ENCODE measurements around the gene ALG12. TPM values are rescaled to one million over a fixed set of nuclear protein-coding genes. Genes with fewer than 3 reads are reported as not detected.

The ALG12 gene
- total RNA-seq, 2 donors from 2014 or later: 19.5 to 21.9 TPM

DNA sequence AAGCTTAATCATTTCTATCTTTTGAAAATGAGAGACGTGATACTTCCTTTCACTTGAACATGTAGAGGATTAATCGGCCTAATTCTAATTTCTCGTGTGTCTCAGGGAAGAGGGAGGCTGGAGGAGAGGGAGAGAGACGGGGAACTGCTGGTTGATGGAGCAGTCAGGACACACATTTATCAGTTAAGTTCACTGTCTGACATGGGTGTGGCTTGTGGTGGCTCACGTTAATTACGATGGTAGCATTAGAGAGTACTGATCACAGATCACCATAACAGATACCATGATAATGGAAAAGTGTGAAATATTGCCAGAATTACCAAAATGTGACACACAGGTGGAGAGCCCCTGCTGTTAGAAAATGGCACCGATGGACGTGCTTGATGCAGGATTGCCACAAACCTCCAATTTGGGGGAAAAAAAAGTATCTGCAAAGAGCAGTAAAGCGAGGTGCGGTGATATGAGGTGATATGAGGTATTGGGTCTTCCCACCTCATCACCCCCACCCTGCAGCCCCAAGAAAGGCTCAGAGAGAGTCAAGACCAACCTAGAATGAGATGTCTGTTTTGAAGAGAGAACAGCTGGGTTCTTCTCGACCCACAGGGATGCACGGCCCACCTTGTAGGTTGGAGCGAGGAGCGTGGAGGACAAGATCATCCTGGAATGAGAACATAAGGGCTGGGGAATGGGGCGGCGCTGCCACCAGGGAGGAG lies 44.9 kb downstream of the ALG12 start:
- Mint-ChIP-seq H3K4me1 (peaks cover 28% of the 10 kb centered on the region), H3K4me3 (no peak overlapping the region), H3K27me3 (no peaks in the 10 kb centered on the region), H3K27ac (no peak overlapping the region), H3K9me3 (no peaks in the 10 kb centered on the region), H3K36me3 (ENCODE audit: low read depth) (peaks cover 51% of the 10 kb centered on the region)
- ATAC-seq (replicated peaks): no peak

DNA sequence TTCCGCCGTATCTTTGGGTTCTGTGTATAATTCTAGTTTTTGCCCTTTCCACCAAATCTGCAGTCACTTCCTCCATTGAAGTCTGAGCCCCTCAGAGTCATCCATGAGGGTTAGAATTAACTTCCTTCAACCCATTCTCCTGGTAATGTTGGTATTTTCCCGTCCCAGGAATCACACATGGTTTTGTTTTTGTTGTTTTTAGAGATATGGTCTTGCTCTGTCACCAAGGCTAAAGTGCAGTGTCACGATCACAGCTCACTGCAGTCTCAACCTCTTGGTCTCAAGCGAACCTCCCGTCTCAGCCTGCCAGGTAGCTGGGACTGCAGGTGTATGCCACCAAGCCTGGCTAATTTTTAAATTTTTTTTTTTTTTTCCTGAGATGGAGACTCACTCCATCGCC lies 45.9 kb downstream of the ALG12 start:
- H3K9me3 Mint-ChIP-seq: no peaks in the 10 kb centered on the region
- ATAC-seq (replicated peaks): no peak
- H3K27ac Mint-ChIP-seq: peak overlapping the region; percentile 17
- peaks cover 51% of the 10 kb centered on the region for H3K36me3 Mint-ChIP-seq (ENCODE audit: low read depth)
- no peaks in the 10 kb centered on the region for H3K27me3 Mint-ChIP-seq
- H3K4me3 Mint-ChIP-seq: no peak overlapping the region
- peaks cover 34% of the 10 kb centered on the region for H3K4me1 Mint-ChIP-seq

DNA sequence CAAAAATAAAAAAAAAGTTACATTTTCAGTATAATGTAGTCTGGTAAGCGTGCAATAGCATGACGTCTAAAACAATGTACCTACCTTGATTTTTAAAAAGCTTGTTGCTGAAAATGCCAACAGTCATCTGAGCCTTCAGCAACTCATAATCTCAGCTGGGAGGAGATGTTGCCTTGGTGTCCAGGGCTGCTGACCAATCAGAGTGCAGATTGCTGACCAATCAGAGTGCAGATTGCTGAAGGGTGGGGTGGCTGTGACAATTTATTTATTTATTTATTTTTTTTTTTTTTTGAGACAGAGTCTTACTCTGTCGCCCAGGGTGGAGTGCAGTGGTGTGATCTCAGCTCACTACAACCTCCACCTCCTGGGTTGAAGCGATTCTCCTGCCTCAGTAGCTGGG lies 46.8 kb downstream of the ALG12 start:
- no peak for ATAC-seq (replicated peaks)
- peaks cover 42% of the 10 kb centered on the region for H3K4me1 Mint-ChIP-seq

DNA sequence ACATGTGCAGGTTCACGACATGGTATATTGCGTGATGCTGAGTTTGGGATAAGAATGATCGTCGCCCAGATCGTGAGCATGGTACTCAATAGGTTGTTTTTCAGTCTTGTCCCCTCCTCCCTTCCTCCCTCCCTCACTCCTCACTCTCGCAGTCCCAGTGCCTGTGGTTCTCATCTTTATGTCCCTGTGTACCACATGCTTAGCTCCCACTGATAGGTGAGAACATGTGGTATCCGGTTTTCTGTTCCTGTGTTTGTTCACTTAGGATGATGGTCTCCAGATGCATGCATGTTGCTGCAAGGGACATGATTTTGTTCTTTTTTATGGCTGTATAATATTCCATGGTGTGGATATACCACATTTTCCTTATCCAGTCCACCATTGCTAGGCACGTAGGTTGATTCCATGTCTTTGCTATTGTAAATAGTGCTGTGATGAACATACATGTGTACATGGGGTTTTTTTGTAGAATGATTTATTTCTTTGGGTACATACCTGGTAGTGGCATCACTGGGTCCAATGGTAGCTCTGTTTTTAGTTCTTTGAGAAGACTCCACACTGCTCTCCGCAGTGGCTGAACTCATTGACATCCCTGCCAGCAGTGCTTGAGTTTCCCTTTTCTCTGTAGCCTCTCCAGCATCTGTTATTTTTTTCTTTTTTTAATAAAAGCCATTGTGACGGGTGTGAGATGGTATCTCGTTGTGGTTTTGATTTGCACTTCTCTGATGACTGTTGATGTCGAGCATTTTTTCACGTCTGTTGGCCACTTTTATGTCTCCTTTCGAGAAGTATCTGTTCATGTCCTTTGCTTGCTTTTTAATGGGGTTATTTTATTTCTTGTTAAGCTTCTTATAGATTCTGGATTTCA lies 48.2 kb downstream of the ALG12 start:
- peaks cover 57% of the 10 kb centered on the region for H3K36me3 Mint-ChIP-seq (ENCODE audit: low read depth)
- ATAC-seq (replicated peaks): peak; percentile 78
- H3K4me1 Mint-ChIP-seq: peaks cover 53% of the 10 kb centered on the region
- H3K27me3 Mint-ChIP-seq: no peaks in the 10 kb centered on the region
- no peaks in the 10 kb centered on the region for H3K9me3 Mint-ChIP-seq
- H3K4me3 Mint-ChIP-seq: peak overlapping the region; percentile 77
- H3K27ac Mint-ChIP-seq: peak overlapping the region; percentile 82

More for the DNA sequence above, 46.8 kb downstream of the ALG12 start:
- Mint-ChIP-seq H3K9me3 (no peaks in the 10 kb centered on the region), H3K27me3 (no peaks in the 10 kb centered on the region), H3K36me3 (ENCODE audit: low read depth) (peaks cover 55% of the 10 kb centered on the region), H3K27ac (no peak overlapping the region), H3K4me3 (no peak overlapping the region)

DNA sequence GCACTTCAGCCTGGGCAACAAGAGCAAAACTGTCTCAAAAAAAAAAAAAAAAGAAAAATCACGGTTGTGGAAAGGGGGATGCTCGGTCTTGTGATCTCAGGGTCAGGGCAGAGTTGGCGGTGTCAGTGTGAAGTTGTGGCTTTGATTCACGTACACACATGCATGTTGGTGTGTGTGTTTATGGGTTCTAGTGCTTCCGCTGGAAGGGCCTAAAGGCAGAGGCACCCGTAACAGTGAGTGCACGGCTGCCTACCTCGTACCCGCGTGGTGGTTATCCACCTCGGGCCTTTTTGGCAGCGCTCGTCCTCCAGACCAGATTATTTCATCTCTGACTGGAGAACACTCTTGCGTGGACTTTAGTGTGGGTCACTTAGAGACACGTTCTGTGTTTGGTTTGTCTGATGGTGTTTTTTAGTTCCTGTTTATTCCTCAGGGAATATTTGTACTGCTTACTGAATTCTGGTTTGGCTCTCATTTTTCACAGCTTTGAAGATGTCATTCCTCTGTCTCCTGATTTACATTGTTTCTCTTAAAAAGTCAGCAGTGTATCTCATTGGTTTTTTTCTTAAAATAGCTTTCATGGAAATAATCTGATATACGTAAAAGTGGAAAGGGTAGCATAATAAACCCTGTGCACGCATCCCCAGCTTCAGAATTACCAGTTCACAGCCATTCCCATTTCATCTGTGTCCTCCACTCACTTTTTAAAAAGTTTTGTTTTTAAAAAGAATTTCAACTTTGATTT lies 49.0 kb downstream of the ALG12 start:
- peak overlapping the region; percentile 82 for H3K27ac Mint-ChIP-seq
- peak overlapping the region; percentile 77 for H3K4me3 Mint-ChIP-seq
- H3K9me3 Mint-ChIP-seq: no peaks in the 10 kb centered on the region
- H3K36me3 Mint-ChIP-seq (ENCODE audit: low read depth): peaks cover 52% of the 10 kb centered on the region
- no peaks in the 10 kb centered on the region for H3K27me3 Mint-ChIP-seq
- H3K4me1 Mint-ChIP-seq: peaks cover 54% of the 10 kb centered on the region
- no peak for ATAC-seq (replicated peaks)

DNA sequence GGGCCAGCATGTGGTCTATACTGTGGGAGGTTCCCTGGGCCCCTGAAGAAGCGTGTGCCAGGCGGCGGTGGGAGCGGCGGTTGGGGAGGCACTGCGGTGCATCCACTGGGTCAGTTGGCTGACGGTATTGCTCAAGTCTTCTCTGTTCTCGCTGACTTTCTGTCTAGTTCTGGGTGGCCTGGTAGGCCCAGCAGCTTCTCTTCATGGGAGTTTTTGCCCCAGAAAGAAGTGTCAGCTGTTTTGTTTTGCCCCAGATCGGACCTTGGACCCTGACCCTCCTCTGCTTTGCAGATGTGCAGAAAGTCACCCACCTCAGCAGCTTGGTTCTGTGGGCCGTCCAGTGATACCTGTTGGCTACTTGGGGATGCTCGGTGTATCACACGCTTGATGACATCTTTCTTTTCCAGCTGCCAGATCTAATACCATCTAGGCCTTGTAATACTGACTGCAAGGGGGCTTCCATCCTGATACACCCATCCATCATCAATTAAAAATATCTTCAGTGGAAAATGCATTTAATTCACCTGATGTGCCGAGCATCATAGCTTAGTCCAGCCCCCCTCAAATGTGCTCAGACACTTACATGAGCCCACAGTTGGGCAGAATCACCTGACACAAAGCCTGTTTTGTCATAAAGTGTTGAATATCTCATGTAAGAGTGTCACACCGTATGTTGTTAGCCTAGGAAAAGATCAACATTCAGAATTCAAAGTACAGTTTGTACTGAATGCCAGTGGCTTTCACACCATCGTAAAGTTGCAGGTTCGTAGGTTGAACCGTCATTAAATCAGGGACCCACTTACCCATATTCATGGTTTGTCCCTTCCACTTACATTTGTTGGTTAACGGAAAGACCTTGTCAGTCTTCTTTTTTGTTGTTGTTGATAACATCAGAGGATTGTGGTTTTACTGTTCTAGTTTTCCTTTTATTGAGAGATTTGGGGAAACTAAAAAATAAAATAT lies 50.7 kb downstream of the ALG12 start:
- peaks cover 52% of the 10 kb centered on the region for H3K36me3 Mint-ChIP-seq (ENCODE audit: low read depth)
- peak overlapping the region; percentile 91 for H3K27ac Mint-ChIP-seq
- H3K9me3 Mint-ChIP-seq: no peaks in the 10 kb centered on the region
- peaks cover 62% of the 10 kb centered on the region for H3K4me1 Mint-ChIP-seq
- H3K4me3 Mint-ChIP-seq: peak overlapping the region; percentile 77
- peak; percentile 68 for ATAC-seq (replicated peaks)
- no peaks in the 10 kb centered on the region for H3K27me3 Mint-ChIP-seq

DNA sequence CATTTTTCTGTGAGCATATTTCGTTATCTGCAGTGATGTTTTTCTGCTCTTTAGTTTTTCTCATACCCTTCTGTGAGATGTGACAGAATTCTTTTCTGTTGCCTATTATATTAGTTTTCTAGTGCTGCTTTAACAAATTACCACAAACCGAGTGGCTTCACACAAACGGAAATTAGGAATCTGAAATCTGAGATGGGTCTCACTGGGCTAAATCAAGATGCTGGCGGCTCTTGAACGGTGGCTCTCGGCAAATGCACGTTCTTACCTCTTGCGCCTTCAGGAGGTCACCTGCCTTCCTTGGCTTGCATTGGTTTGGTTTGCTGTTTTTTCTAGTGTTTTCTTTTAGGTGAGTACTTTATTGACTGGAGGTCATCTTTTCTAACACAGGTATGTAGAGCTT lies 51.6 kb downstream of the ALG12 start:
- ATAC-seq (replicated peaks): no peak
- H3K36me3 Mint-ChIP-seq (ENCODE audit: low read depth): peaks cover 52% of the 10 kb centered on the region
- no peaks in the 10 kb centered on the region for H3K9me3 Mint-ChIP-seq
- H3K4me3 Mint-ChIP-seq: peak overlapping the region; percentile 77
- H3K27me3 Mint-ChIP-seq: no peaks in the 10 kb centered on the region
- peaks cover 61% of the 10 kb centered on the region for H3K4me1 Mint-ChIP-seq
- H3K27ac Mint-ChIP-seq: peak overlapping the region; percentile 91

DNA sequence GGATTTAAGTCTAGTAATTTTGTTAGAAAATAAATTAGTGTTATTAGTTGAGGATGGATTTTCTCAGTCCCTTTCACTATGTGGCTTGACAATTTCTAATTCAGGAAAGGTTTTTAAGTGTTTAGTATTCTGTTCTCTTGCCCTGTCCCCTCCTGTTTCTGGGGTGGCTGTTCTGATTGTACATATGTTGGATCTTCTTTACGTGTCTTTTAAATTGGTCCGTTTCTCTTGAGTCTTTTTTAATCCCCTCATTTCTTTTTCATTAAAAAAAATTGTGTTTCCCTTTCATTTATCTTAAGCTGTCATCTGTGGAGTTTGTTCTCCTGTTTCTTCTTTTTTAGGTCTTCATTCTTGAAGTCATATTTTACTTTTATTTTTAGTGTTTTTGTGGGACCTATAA lies 52.1 kb downstream of the ALG12 start:
- no peaks in the 10 kb centered on the region for H3K27me3 Mint-ChIP-seq
- peaks cover 52% of the 10 kb centered on the region for H3K36me3 Mint-ChIP-seq (ENCODE audit: low read depth)
- H3K9me3 Mint-ChIP-seq: no peaks in the 10 kb centered on the region
- ATAC-seq (replicated peaks): no peak
- peaks cover 63% of the 10 kb centered on the region for H3K4me1 Mint-ChIP-seq
- peak overlapping the region; percentile 77 for H3K4me3 Mint-ChIP-seq
- H3K27ac Mint-ChIP-seq: peak overlapping the region; percentile 91

DNA sequence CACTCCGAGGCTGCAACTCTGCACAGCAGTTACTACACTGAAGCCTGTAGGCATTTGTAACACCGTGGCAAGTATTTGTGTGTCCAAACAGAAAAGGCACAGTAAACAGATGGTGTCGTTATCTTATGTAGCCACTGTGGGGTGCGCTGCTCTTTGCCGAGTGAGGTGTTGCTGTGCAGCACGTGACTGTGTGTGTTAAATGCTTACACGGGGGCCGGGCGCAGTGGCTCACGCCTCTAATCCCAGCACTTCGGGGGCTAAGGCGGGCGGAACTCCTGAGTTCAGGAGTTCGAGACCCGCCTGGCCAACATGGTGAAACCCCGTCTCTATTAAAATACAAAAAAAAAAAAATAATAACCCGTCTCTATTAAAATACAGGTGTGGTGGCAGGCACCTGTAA lies 53.1 kb downstream of the ALG12 start:
- no peak overlapping the region for H3K4me3 Mint-ChIP-seq
- ATAC-seq (replicated peaks): no peak
- H3K9me3 Mint-ChIP-seq: no peaks in the 10 kb centered on the region
- peaks cover 47% of the 10 kb centered on the region for H3K36me3 Mint-ChIP-seq (ENCODE audit: low read depth)
- H3K4me1 Mint-ChIP-seq: peaks cover 57% of the 10 kb centered on the region
- no peak overlapping the region for H3K27ac Mint-ChIP-seq
- H3K27me3 Mint-ChIP-seq: no peaks in the 10 kb centered on the region

DNA sequence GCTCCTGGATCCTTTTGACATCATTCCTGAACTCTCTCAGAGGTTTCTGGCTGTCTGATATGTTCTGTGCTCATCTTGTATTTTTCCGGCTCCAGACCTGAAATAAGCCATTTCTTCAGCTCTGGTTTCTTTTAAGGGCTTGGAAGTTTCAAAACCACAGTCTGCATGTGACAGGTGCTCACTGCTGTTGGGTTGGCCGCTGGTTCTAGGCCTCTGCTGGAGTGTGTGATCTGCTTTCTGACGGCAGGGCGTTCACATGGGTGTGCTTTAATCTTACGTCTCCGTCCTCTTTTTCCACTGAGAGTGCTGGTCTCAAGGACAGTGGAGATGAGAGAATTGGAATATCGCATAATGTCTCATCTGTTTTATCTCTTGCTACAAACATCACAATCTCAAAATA lies 54.3 kb downstream of the ALG12 start:
- Mint-ChIP-seq H3K27me3 (no peaks in the 10 kb centered on the region), H3K9me3 (no peaks in the 10 kb centered on the region), H3K4me1 (peaks cover 53% of the 10 kb centered on the region), H3K36me3 (ENCODE audit: low read depth) (peaks cover 34% of the 10 kb centered on the region), H3K4me3 (peak overlapping the region; percentile 30), H3K27ac (peak overlapping the region; percentile 78)
- ATAC-seq (replicated peaks): no peak

DNA sequence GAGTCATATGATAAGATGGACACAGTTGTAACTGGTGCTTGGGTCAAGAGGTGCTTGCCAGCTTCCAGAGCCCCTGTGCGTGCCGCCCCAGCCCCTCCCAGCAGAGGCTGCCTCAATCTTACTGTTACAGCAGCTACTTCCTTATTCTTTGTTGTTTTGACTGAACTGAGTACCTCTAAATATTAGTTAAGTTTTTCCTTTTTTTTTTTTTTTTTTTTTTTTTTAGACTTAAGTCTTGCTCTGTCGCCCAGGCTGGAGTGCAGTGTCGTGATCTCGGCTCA lies 55.8 kb downstream of the ALG12 start:
- Mint-ChIP-seq H3K4me1 (peaks cover 41% of the 10 kb centered on the region), H3K27me3 (no peaks in the 10 kb centered on the region), H3K9me3 (no peaks in the 10 kb centered on the region), H3K4me3 (no peak overlapping the region), H3K27ac (no peak overlapping the region), H3K36me3 (ENCODE audit: low read depth) (peaks cover 19% of the 10 kb centered on the region)
- ATAC-seq (replicated peaks): no peak

DNA sequence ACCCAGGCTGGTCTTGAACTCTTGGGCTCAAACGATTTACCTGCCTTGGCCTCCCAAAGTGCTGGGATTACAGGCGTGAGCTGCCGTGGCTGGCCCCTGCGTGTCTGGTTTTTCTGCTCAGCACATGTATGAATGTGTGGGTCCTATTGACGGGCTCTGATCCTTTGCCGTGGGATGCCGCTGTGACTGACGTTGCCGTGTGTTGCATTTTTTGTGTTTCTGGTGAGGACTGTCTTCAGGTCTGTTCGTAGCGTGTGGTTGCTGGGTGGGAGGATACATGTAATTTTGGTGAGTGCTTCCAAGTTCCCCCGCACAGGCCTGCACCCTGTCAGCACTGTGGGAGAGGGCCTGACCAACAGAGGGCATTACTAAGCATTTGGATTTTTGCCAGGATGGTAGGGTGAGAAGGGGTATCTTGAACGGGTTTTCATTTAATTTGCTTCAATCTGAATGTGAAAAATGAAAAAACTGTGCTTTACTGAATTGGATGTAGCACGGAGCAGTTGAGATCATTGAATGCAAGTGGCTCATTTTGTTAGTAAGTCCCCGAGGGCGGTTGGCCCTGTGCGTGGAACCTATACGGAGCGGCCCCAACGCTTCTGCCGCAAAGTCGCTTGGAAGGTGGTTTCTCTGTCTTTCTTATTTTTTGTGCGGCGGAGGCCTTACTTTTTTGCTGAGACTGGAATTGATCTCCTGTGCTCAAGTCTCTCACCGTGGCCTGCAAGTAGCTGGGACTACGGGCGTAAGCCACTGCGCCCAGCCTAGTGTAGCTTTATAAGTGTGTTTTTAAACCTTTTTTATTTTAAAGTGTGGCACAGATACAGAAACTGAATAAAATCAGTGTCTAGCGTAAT lies 56.4 kb downstream of the ALG12 start:
- no peaks in the 10 kb centered on the region for H3K9me3 Mint-ChIP-seq
- no peak overlapping the region for H3K4me3 Mint-ChIP-seq
- no peak for ATAC-seq (replicated peaks)
- H3K36me3 Mint-ChIP-seq (ENCODE audit: low read depth): peaks cover 15% of the 10 kb centered on the region
- peak overlapping the region; percentile 38 for H3K27ac Mint-ChIP-seq
- H3K4me1 Mint-ChIP-seq: peaks cover 35% of the 10 kb centered on the region
- H3K27me3 Mint-ChIP-seq: no peaks in the 10 kb centered on the region

DNA sequence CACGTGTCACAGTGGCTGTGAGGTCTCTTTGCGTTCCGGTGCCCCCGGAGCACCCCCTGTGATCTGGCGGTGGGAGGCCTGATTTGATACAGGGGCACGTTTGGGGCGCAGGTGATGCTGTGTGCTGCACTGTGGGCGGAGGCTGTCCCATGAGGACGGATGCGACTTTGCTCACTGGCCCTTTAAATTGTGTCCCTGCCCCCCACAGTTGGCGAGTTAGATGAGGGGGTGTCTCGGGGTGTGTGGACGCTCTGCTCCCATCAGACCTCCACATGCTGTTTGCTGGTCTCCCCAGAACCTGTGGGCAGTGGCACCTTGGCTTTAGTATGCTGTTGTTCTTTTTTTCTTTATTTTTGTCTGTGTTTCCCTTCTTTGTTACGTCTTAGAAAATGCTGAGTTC lies 59.4 kb downstream of the ALG12 start:
- no peak for ATAC-seq (replicated peaks)
- peak overlapping the region; percentile 15 for H3K27ac Mint-ChIP-seq
- H3K4me1 Mint-ChIP-seq: peaks cover 28% of the 10 kb centered on the region

More for the DNA sequence above, 59.4 kb downstream of the ALG12 start:
- peaks cover 5% of the 10 kb centered on the region for H3K36me3 Mint-ChIP-seq (ENCODE audit: low read depth)
- H3K4me3 Mint-ChIP-seq: no peak overlapping the region
- H3K27me3 Mint-ChIP-seq: no peaks in the 10 kb centered on the region
- no peaks in the 10 kb centered on the region for H3K9me3 Mint-ChIP-seq

Data from activated T-helper 17 cell treated with anti-CD3 and anti-CD28 coated beads, Interleukin-2, amount 50 U/mL, for 72 hours (primary cell).